SH-SY5Y (cell line): Measurements from ENCODE around the gene GOLPH3.

Experiments used
- GATA2 ChIP-seq: IDR thresholded peaks from 2 replicates; pipeline ENCODE4 v1.6.1; 2011; ENCODE audit warnings: mild to moderate bottlenecking, low read depth, low read length
- GATA3 ChIP-seq: IDR thresholded peaks from 2 replicates; pipeline ENCODE4 v1.6.1; 2011; ENCODE audit warnings: low read depth, mild to moderate bottlenecking, low read length, moderate library complexity

Gene GOLPH3

GRCh38 chr5:32155211-32155610 lies 18.9 kb downstream of the GOLPH3 start:
- TF ChIP-seq GATA2: no peak
- TF ChIP-seq GATA3: no peak

GRCh38 chr5:32153723-32154122 lies 20.4 kb downstream of the GOLPH3 start:
- TF ChIP-seq GATA2 (no peak), GATA3 (no peak)

GRCh38 chr5:32151198-32151597 lies 22.9 kb downstream of the GOLPH3 start:
- TF ChIP-seq GATA3: no peak
- no peak for TF ChIP-seq GATA2

- TF ChIP-seq GATA3: no peak
- no peak for TF ChIP-seq GATA2
Observed at GRCh38 chr5:32150366-32150765, 23.8 kb downstream of the GOLPH3 start.

GRCh38 chr5:32147959-32148358 lies 26.2 kb downstream of the GOLPH3 start:
- TF ChIP-seq GATA3 (no peak), GATA2 (no peak)

GRCh38 chr5:32147236-32147635 lies 26.9 kb downstream of the GOLPH3 start:
- TF ChIP-seq GATA2: no peak

GRCh38 chr5:32145378-32145777 lies 28.7 kb downstream of the GOLPH3 start:
- TF ChIP-seq GATA2 (no peak), GATA3 (no peak)

- TF ChIP-seq GATA2 (no peak), GATA3 (no peak)
Observed at GRCh38 chr5:32144378-32145207, 29.5 kb downstream of the GOLPH3 start.

- TF ChIP-seq GATA3: no peak
- TF ChIP-seq GATA2: no peak
Observed at GRCh38 chr5:32143617-32144377, 30.3 kb downstream of the GOLPH3 start.

- TF ChIP-seq GATA2: no peak
- no peak for TF ChIP-seq GATA3
Observed at GRCh38 chr5:32138839-32139493, 35.2 kb downstream of the GOLPH3 start.

- TF ChIP-seq GATA3 (no peak), GATA2 (no peak)
Observed at GRCh38 chr5:32136342-32136741, 37.8 kb downstream of the GOLPH3 start.

GRCh38 chr5:32135086-32135485 lies 39.0 kb downstream of the GOLPH3 start:
- no peak for TF ChIP-seq GATA3
- no peak for TF ChIP-seq GATA2

GRCh38 chr5:32132757-32133156 lies 41.4 kb downstream of the GOLPH3 start:
- TF ChIP-seq GATA3: no peak
- no peak for TF ChIP-seq GATA2

GRCh38 chr5:32131604-32132003 lies 42.5 kb downstream of the GOLPH3 start:
- no peak for TF ChIP-seq GATA3
- TF ChIP-seq GATA2: no peak
